HEK293 (cell line): Measurements from ENCODE around the gene KCNK2.

Source experiments
- CTCF ChIA-PET: fragments of 350-600 bp; formaldehyde crosslinking; extraction: SDS; loops from one replicate; lab custom pipeline; 2021; ENCODE audit warnings: antibody characterized with exemption; lab: Yijun Ruan, JAX
- POLR2A ChIA-PET: fragments of 300-600 bp; formaldehyde crosslinking; extraction: SDS; loops from one replicate; lab custom pipeline; 2020; ENCODE audit warnings: antibody characterized with exemption, inconsistent platforms; lab: Yijun Ruan, JAX
- H3K27ac ChIP-seq: fragments of 200-500 bp; sonication (Bioruptor generic); 2 replicates; pipeline ENCODE4 v1.5.1; 2014; ENCODE audit warnings: low read depth, low read length, control low read depth, inconsistent platforms; ENCODE audit errors: extremely low read depth
- H3K36me3 ChIP-seq, 2 experiments: fragments of 200-500 bp in 1 of 2; sonication (Bioruptor generic) in 1 of 2; 1 replicate in 1 of 2; 2 replicates in 1 of 2; pipeline ENCODE4 v1.5.1; 2014 to 2017; ENCODE audit warnings: inconsistent platforms in 2 of 2, low read length in 2 of 2; ENCODE audit not compliant: control insufficient read depth in 2 of 2, insufficient read depth in 1 of 2
- H3K4me1 ChIP-seq: fragments of 200-500 bp; sonication (Bioruptor generic); 2 replicates; pipeline ENCODE4 v1.5.1; 2014; ENCODE audit warnings: mild to moderate bottlenecking, low read length, inconsistent platforms; ENCODE audit not compliant: control insufficient read depth, insufficient read depth
- H3K4me3 ChIP-seq: 2 replicates; pipeline ENCODE4 v1.5.1; 2011; ENCODE audit warnings: low read depth, mild to moderate bottlenecking, control low read depth, low read length, moderate library complexity
- H3K9me3 ChIP-seq: fragments of 200-500 bp; sonication (Bioruptor generic); 2 replicates; pipeline ENCODE4 v1.5.1; 2014; ENCODE audit warnings: low read depth, low read length, inconsistent platforms; ENCODE audit not compliant: control insufficient read depth, insufficient read depth
- BCL11A ChIP-seq: fragments of 450-650 bp; formaldehyde crosslinking; IDR thresholded peaks from 2 replicates; pipeline ENCODE4 v1.5.1; 2016; ENCODE audit warnings: low read depth, missing biosample characterization, missing genetic modification characterization
- GLI4 ChIP-seq: fragments of 450-650 bp; formaldehyde crosslinking; IDR thresholded peaks from 2 replicates; pipeline ENCODE4 v1.5.1; 2016; ENCODE audit warnings: missing biosample characterization, missing genetic modification characterization
- HOXD13 ChIP-seq: sonication (generic); formaldehyde crosslinking; IDR thresholded peaks from 2 replicates; pipeline ENCODE4 v1.8.0; 2022; ENCODE audit warnings: missing genetic modification reagents, borderline replicate concordance
- KLF9 ChIP-seq: fragments of 450-650 bp; formaldehyde crosslinking; IDR thresholded peaks from 2 replicates; pipeline ENCODE4 v1.5.1; 2016; ENCODE audit warnings: missing biosample characterization, missing genetic modification characterization, low read depth
- PATZ1 ChIP-seq: fragments of 450-650 bp; formaldehyde crosslinking; IDR thresholded peaks from 2 replicates; pipeline ENCODE4 v1.5.1; 2016; ENCODE audit warnings: missing biosample characterization, missing genetic modification characterization
- ZBTB20 ChIP-seq: fragments of 450-650 bp; formaldehyde crosslinking; IDR thresholded peaks from 2 replicates; pipeline ENCODE4 v1.5.1; 2016; ENCODE audit warnings: missing biosample characterization, missing genetic modification characterization
- ZBTB21 ChIP-seq: fragments of 450-650 bp; formaldehyde crosslinking; IDR thresholded peaks from 2 replicates; pipeline ENCODE4 v1.5.1; 2017; ENCODE audit warnings: missing biosample characterization, missing genetic modification characterization
- ZEB2 ChIP-seq: fragments of 450-650 bp; formaldehyde crosslinking; IDR thresholded peaks from 2 replicates; pipeline ENCODE4 v1.5.1; 2016; ENCODE audit warnings: missing biosample characterization, missing genetic modification characterization
- ZNF138 ChIP-seq: fragments of 450-650 bp; formaldehyde crosslinking; IDR thresholded peaks from 2 replicates; pipeline ENCODE4 v1.5.1; 2016; ENCODE audit warnings: missing biosample characterization, missing genetic modification characterization, borderline replicate concordance
- ZNF18 ChIP-seq: fragments of 450-650 bp; formaldehyde crosslinking; IDR thresholded peaks from 2 replicates; pipeline ENCODE4 v1.5.1; 2016; ENCODE audit warnings: missing biosample characterization, missing genetic modification characterization
- ZNF214 ChIP-seq: fragments of 450-650 bp; formaldehyde crosslinking; IDR thresholded peaks from 2 replicates; pipeline ENCODE4 v1.5.1; 2017; ENCODE audit warnings: missing biosample characterization, mild to moderate bottlenecking, missing genetic modification characterization, borderline replicate concordance
- ZNF23 ChIP-seq: fragments of 450-650 bp; formaldehyde crosslinking; IDR thresholded peaks from 2 replicates; pipeline ENCODE4 v1.5.1; 2016; ENCODE audit warnings: missing biosample characterization, missing genetic modification characterization, borderline replicate concordance
- ZNF239 ChIP-seq: fragments of 450-650 bp; formaldehyde crosslinking; IDR thresholded peaks from 2 replicates; pipeline ENCODE4 v1.5.1; 2016; ENCODE audit warnings: missing biosample characterization, missing genetic modification characterization
- ZNF248 ChIP-seq: fragments of 450-650 bp; formaldehyde crosslinking; IDR thresholded peaks from 2 replicates; pipeline ENCODE4 v1.5.1; 2017; ENCODE audit warnings: missing biosample characterization, missing genetic modification characterization
- ZNF302 ChIP-seq: fragments of 450-650 bp; formaldehyde crosslinking; IDR thresholded peaks from 2 replicates; pipeline ENCODE4 v1.5.1; 2016; ENCODE audit warnings: missing biosample characterization, missing genetic modification characterization, low read depth
- ZNF350 ChIP-seq: fragments of 450-650 bp; formaldehyde crosslinking; IDR thresholded peaks from 2 replicates; pipeline ENCODE4 v1.5.0; 2017; ENCODE audit warnings: missing biosample characterization, mild to moderate bottlenecking, missing genetic modification characterization
- ZNF391 ChIP-seq: fragments of 450-650 bp; formaldehyde crosslinking; IDR thresholded peaks from 2 replicates; pipeline ENCODE4 v1.5.1; 2016; ENCODE audit warnings: low read depth, missing biosample characterization, missing genetic modification characterization, borderline replicate concordance
- ZNF416 ChIP-seq: fragments of 450-650 bp; formaldehyde crosslinking; IDR thresholded peaks from 2 replicates; pipeline ENCODE4 v1.5.1; 2016; ENCODE audit warnings: missing biosample characterization, missing genetic modification characterization
- ZNF426 ChIP-seq: fragments of 450-650 bp; formaldehyde crosslinking; IDR thresholded peaks from 2 replicates; pipeline ENCODE4 v1.5.1; 2017; ENCODE audit warnings: missing biosample characterization, missing genetic modification characterization, mild to moderate bottlenecking, inconsistent platforms, moderate library complexity
- ZNF513 ChIP-seq: fragments of 450-650 bp; IDR thresholded peaks from 2 replicates; pipeline ENCODE4 v1.5.1; 2018; ENCODE audit warnings: missing biosample characterization, missing genetic modification characterization
- ZNF544 ChIP-seq: fragments of 450-650 bp; formaldehyde crosslinking; IDR thresholded peaks from 2 replicates; pipeline ENCODE4 v1.5.0; 2017; ENCODE audit warnings: missing biosample characterization, missing genetic modification characterization
- ZNF561 ChIP-seq: fragments of 450-650 bp; IDR thresholded peaks from 2 replicates; pipeline ENCODE4 v1.5.1; 2018; ENCODE audit warnings: missing biosample characterization, missing genetic modification characterization, borderline replicate concordance
- ZNF629 ChIP-seq: fragments of 450-650 bp; formaldehyde crosslinking; IDR thresholded peaks from 2 replicates; pipeline ENCODE4 v1.5.1; 2017; ENCODE audit warnings: missing biosample characterization, missing genetic modification characterization
- ZSCAN16 ChIP-seq: fragments of 450-650 bp; formaldehyde crosslinking; IDR thresholded peaks from 2 replicates; pipeline ENCODE4 v1.5.1; 2016; ENCODE audit warnings: missing biosample characterization, missing genetic modification characterization
- TF ChIP-seq, protein P1 (sequence below): fragments of 450-650 bp; formaldehyde crosslinking; IDR thresholded peaks from 2 replicates; pipeline ENCODE4 v1.5.1; 2017; ENCODE audit warnings: missing biosample characterization, missing genetic modification characterization
- TF ChIP-seq, protein P2 (sequence below): fragments of 450-650 bp; formaldehyde crosslinking; IDR thresholded peaks from 2 replicates; pipeline ENCODE4 v1.5.1; 2016; ENCODE audit warnings: missing biosample characterization, missing genetic modification characterization, low read depth
- TF ChIP-seq, protein P3 (sequence below): fragments of 450-650 bp; formaldehyde crosslinking; IDR thresholded peaks from 2 replicates; pipeline ENCODE4 v1.5.1; 2016; ENCODE audit warnings: missing biosample characterization, missing genetic modification characterization, borderline replicate concordance

The KCNK2 gene

DNA sequence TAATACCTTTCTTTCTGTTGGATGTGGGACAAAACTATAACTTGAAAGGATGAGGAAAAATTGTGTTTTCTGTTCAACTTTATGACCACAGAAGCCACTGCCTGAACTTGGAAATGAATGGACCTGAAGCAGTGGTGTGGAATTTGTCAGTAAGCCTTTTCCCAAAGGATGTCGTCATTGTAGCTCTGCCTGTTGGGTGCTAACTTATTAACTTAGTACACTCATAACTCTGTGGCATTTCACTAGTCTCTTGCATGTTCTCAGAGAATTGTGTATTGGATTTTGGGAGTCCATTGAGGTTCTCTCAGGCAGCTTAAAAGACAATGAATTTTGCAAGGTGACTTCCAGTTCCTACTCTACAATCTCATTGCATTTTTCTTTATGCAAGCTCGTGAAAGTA is 49.6 kb downstream of the KCNK2 start (continued):
- no peak for TF ChIP-seq BCL11A (tag by site-specific recombination)
- TF ChIP-seq ZNF302 (tag by site-specific recombination), result no peak
- no peak for TF ChIP-seq ZBTB21 (tag by site-specific recombination)
- TF ChIP-seq PATZ1 (tag by site-specific recombination), result no peak
- TF ChIP-seq ZNF138 (tag by site-specific recombination), result no peak
- no peak for TF ChIP-seq ZNF513 (tag by site-specific recombination)
- TF ChIP-seq ZNF561 (tag by site-specific recombination), result no peak
- no peak for TF ChIP-seq ZNF248 (tag by site-specific recombination)
- TF ChIP-seq ZNF350 (tag by site-specific recombination), result no peak
- TF ChIP-seq, protein P1, sequence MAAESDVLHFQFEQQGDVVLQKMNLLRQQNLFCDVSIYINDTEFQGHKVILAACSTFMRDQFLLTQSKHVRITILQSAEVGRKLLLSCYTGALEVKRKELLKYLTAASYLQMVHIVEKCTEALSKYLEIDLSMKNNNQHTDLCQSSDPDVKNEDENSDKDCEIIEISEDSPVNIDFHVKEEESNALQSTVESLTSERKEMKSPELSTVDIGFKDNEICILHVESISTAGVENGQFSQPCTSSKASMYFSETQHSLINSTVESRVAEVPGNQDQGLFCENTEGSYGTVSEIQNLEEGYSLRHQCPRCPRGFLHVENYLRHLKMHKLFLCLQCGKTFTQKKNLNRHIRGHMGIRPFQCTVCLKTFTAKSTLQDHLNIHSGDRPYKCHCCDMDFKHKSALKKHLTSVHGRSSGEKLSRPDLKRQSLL, result no peak
- TF ChIP-seq HOXD13 (CRISPR knock-in tag), result no peak
- TF ChIP-seq ZNF426 (tag by site-specific recombination), result no peak
- TF ChIP-seq ZNF544, result no peak
- no peak for TF ChIP-seq ZNF214 (tag by site-specific recombination)
- TF ChIP-seq, all 188 proteins: peak for 0

GRCh38 chr1:215133532-215133931 is 51.0 kb downstream of the KCNK2 start:
- no peak overlapping the region for H3K4me3 ChIP-seq
- H3K4me1 ChIP-seq, result no peaks in the 10 kb centered on the region
- POLR2A ChIA-PET, result no interaction called here
- CTCF ChIA-PET, result no interaction called here
- H3K36me3 ChIP-seq, result no peaks in the 10 kb centered on the region
- no peaks in the 10 kb centered on the region for H3K9me3 ChIP-seq
- no peak overlapping the region for H3K27ac ChIP-seq
- TF ChIP-seq ZNF391 (tag by site-specific recombination) (no peak), ZSCAN16 (no peak), GLI4 (no peak), ZNF138 (tag by site-specific recombination) (no peak), KLF9 (tag by site-specific recombination) (no peak), ZNF416 (tag by site-specific recombination) (no peak), ZNF18 (tag by site-specific recombination) (no peak), ZNF239 (tag by site-specific recombination) (no peak), ZBTB20 (tag by site-specific recombination) (no peak), ZEB2 (tag by site-specific recombination) (no peak), ZNF350 (tag by site-specific recombination) (no peak), ZNF23 (tag by site-specific recombination) (no peak), ZNF629 (tag by site-specific recombination) (no peak)
- TF ChIP-seq, protein P2, sequence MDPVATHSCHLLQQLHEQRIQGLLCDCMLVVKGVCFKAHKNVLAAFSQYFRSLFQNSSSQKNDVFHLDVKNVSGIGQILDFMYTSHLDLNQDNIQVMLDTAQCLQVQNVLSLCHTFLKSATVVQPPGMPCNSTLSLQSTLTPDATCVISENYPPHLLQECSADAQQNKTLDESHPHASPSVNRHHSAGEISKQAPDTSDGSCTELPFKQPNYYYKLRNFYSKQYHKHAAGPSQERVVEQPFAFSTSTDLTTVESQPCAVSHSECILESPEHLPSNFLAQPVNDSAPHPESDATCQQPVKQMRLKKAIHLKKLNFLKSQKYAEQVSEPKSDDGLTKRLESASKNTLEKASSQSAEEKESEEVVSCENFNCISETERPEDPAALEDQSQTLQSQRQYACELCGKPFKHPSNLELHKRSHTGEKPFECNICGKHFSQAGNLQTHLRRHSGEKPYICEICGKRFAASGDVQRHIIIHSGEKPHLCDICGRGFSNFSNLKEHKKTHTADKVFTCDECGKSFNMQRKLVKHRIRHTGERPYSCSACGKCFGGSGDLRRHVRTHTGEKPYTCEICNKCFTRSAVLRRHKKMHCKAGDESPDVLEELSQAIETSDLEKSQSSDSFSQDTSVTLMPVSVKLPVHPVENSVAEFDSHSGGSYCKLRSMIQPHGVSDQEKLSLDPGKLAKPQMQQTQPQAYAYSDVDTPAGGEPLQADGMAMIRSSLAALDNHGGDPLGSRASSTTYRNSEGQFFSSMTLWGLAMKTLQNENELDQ, result no peak
- TF ChIP-seq, protein P3, sequence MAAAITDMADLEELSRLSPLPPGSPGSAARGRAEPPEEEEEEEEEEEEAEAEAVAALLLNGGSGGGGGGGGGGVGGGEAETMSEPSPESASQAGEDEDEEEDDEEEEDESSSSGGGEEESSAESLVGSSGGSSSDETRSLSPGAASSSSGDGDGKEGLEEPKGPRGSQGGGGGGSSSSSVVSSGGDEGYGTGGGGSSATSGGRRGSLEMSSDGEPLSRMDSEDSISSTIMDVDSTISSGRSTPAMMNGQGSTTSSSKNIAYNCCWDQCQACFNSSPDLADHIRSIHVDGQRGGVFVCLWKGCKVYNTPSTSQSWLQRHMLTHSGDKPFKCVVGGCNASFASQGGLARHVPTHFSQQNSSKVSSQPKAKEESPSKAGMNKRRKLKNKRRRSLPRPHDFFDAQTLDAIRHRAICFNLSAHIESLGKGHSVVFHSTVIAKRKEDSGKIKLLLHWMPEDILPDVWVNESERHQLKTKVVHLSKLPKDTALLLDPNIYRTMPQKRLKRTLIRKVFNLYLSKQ (tag by site-specific recombination), result no peak
